Measurements from ENCODE around the gene KMT2D.

Gene KMT2D

DNA sequence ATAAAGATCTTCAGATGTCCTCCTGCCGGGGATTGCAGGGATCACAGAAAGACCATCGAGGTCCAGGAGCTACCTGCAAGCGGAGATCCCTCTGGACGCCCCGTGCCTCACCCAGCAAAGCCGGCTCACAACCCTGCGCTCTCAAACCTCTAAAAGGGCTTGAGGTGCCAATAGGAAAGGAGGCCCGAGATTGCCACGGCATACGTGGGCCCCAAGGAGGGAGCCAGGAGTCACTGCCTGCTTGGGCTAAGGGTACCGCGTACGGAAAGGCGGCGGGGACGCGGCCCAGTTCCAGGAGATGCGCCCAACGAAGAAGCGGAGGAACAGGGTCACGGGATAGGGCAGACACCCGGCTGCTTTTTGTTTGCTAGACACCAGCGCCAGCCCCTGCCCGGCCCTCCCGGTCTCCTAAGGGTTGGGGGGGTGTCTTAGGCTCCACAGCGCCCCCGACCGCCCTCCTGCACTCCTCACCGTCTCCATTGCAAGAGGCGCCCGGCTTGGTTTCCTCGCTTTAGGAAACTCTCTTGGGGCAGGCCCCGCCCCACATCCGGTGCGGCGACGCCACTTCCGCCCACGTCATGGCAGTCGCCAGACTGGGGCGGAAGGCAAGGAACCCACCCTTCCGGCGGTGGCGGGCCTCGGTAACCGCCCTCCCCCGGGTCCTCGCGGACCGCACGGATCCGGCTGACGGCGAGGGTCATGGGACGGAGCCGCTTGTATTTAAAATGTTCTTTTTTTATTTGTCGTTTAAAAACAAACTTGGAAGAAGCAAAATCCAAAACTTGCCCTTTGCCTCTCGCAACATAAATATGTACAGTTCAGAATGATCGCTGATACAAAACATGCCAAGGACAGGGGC is 42.1 kb downstream of the KMT2D start, which contains the start of gene PRKAG1:
Gene PRKAG1 (minus strand): TSS at position 516 of the 859 bp plus-strand sequence. CDS start 36 bp downstream, at position 480.
- Mint-ChIP-seq H3K4me3 (peak within 1 kb of the TSS; percentile 97), H3K27me3 (no peaks in the 10 kb centered on the region), H3K27ac (peak within 1 kb of the TSS; percentile 100), H3K9me3 (no peaks in the 10 kb centered on the region), H3K36me3 (peaks cover 22% of the 10 kb centered on the region), H3K4me1 (peaks cover 24% of the 10 kb centered on the region)
- ATAC-seq (ENCODE audit: low read depth) (peak; percentile 88), DNase-seq (ENCODE audit: low spot score in 2 of 2) (peak; percentile 96)

- Mint-ChIP-seq H3K27me3 (no peaks in the 10 kb centered on the region), H3K36me3 (peaks cover 22% of the 10 kb centered on the region), H3K9me3 (no peaks in the 10 kb centered on the region), H3K27ac (peak overlapping the region; percentile 100), H3K4me1 (peaks cover 24% of the 10 kb centered on the region), H3K4me3 (peak overlapping the region; percentile 97)
- ATAC-seq (ENCODE audit: low read depth) (no peak), DNase-seq (ENCODE audit: low spot score in 2 of 2) (no peak)
These were observed 42.7 kb downstream of the KMT2D start for GRCh38 chr12:49017891-49018260.

DNA sequence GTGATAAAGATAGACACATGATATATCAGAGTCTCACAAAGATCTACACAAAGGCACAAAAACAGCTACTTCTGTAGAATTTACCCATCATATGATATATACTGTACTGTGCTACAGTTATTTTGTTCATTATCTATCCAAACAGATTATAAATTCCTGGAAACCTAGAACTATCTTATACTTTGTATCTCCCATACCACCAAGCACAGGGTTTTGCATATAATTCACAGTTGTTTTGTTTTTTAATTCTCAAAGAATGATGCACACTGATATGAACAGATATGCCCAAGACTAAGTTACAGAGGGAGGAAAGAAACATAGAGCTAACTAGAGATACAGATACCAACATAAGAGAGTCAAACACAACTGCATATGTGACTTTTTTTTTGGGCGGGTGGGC is 45.4 kb downstream of the KMT2D start:
- Mint-ChIP-seq H3K4me3 (no peak overlapping the region), H3K9me3 (no peaks in the 10 kb centered on the region), H3K36me3 (peaks cover 18% of the 10 kb centered on the region), H3K27me3 (no peaks in the 10 kb centered on the region), H3K27ac (no peak overlapping the region), H3K4me1 (peaks cover 24% of the 10 kb centered on the region)
- ATAC-seq (ENCODE audit: low read depth) (no peak), DNase-seq (ENCODE audit: low spot score in 2 of 2) (no peak)

GRCh38 chr12:49014547-49014946 is 46.0 kb downstream of the KMT2D start:
- peaks cover 22% of the 10 kb centered on the region for H3K36me3 Mint-ChIP-seq
- H3K27me3 Mint-ChIP-seq, result no peaks in the 10 kb centered on the region
- H3K27ac Mint-ChIP-seq, result no peak overlapping the region
- no peak overlapping the region for H3K4me3 Mint-ChIP-seq
- H3K9me3 Mint-ChIP-seq, result no peaks in the 10 kb centered on the region
- DNase-seq (ENCODE audit: low spot score in 2 of 2) (no peak), ATAC-seq (ENCODE audit: low read depth) (no peak)
- peaks cover 19% of the 10 kb centered on the region for H3K4me1 Mint-ChIP-seq

- no peak overlapping the region for H3K27ac Mint-ChIP-seq
- no peak overlapping the region for H3K4me3 Mint-ChIP-seq
- H3K4me1 Mint-ChIP-seq, result peaks cover 15% of the 10 kb centered on the region
- ATAC-seq (ENCODE audit: low read depth) (no peak), DNase-seq (ENCODE audit: low spot score in 2 of 2) (no peak)
- no peaks in the 10 kb centered on the region for H3K27me3 Mint-ChIP-seq
- peaks cover 27% of the 10 kb centered on the region for H3K36me3 Mint-ChIP-seq
- no peaks in the 10 kb centered on the region for H3K9me3 Mint-ChIP-seq
These were observed 47.2 kb downstream of the KMT2D start for GRCh38 chr12:49013428-49013827.

GRCh38 chr12:49012739-49013138 is 47.9 kb downstream of the KMT2D start:
- Mint-ChIP-seq H3K27me3 (no peaks in the 10 kb centered on the region), H3K36me3 (peaks cover 28% of the 10 kb centered on the region), H3K27ac (no peak overlapping the region), H3K4me1 (peaks cover 12% of the 10 kb centered on the region), H3K4me3 (no peak overlapping the region), H3K9me3 (no peaks in the 10 kb centered on the region)
- DNase-seq (ENCODE audit: low spot score in 2 of 2) (no peak), ATAC-seq (ENCODE audit: low read depth) (no peak)

Measured in memory B cell (primary cell).